SK-N-SH treated with all-trans-retinoic acid at 6 μM for 48 hours (cell line): ENCODE results near the gene PPP1R12A.
"Not testable (repeated sequence)": the region's sequence is repeated elsewhere in the genome, so short reads cannot be mapped to it uniquely, and the experiment has no call there.

Source experiments
- ESRRG ChIP-seq: fragments of 250-450 bp; sonication (Bioruptor Pico); IDR thresholded peaks from 2 replicates; pipeline ENCODE4 v1.6.1; 2021; ENCODE audit warnings: mild to moderate bottlenecking
- ISL1 ChIP-seq: fragments of 250-450 bp; sonication (Bioruptor Pico); IDR thresholded peaks from 2 replicates; pipeline ENCODE4 v2.1.2; 2022; ENCODE audit warnings: mild to moderate bottlenecking, moderate library complexity
- PATZ1 ChIP-seq: fragments of 250-450 bp; sonication (Bioruptor Pico); IDR thresholded peaks from 2 replicates; pipeline ENCODE4 v1.8.0; 2020; ENCODE audit warnings: mild to moderate bottlenecking, moderate library complexity, borderline replicate concordance
- ZC3H10 ChIP-seq: fragments of 250-450 bp; sonication (Bioruptor Pico); IDR thresholded peaks from 2 replicates; pipeline ENCODE4 v1.5.1; 2021; ENCODE audit warnings: mild to moderate bottlenecking, moderate library complexity
- ZFP30 ChIP-seq: fragments of 450-650 bp; formaldehyde crosslinking; IDR thresholded peaks from 2 replicates; pipeline ENCODE4 v1.5.0; 2022; ENCODE audit warnings: mild to moderate bottlenecking, moderate library complexity

- TF ChIP-seq ZFP30 (CRISPR knock-in tag); ISL1 (CRISPR knock-in tag); PATZ1 (CRISPR knock-in tag); ESRRG (CRISPR knock-in tag); ZC3H10: not testable (repeated sequence)
Measured at GRCh38 chr12:79784366-79785065, 150.4 kb downstream of the PPP1R12A start.
